Small intestine (tissue), 7 donors: ENCODE results near the gene RAVER2. TPM values are rescaled to one million over a fixed set of nuclear protein-coding genes. Genes with fewer than 3 reads are reported as not detected.

ENCODE experiments used
- DNase-seq, 2 donors: peaks; one replicate each; pipeline versions ENCODE4 v3.0.0 to v3.0.0-alpha.2; 2013
- FAIRE-seq: peaks from 2 replicates; lab custom pipeline; 2012; peaks lifted over from hg19 to GRCh38; lab: Jason Lieb, UNC
- H3K27ac ChIP-seq, 3 donors: one replicate each; pipeline ENCODE4 v1.5.1; 2013; ENCODE audit warnings: low read length in 2 of 3, mild to moderate bottlenecking in 2 of 3, control low read depth in 1 of 3, inconsistent platforms in 1 of 3, low read depth in 1 of 3, moderate library complexity in 1 of 3
- H3K27me3 ChIP-seq, 3 donors: one replicate each; pipeline ENCODE4 v1.6.1; 2013; ENCODE audit warnings: low read length in 3 of 3, inconsistent platforms in 1 of 3; ENCODE audit not compliant: control insufficient read depth in 3 of 3, insufficient read depth in 3 of 3
- H3K36me3 ChIP-seq, 3 donors: one replicate each; pipeline ENCODE4 v1.6.1; 2013; ENCODE audit warnings: low read length in 3 of 3, inconsistent platforms in 1 of 3, low read depth in 1 of 3, mild to moderate bottlenecking in 1 of 3, moderate library complexity in 1 of 3; ENCODE audit not compliant: control insufficient read depth in 3 of 3, insufficient read depth in 2 of 3
- H3K4me1 ChIP-seq, 3 donors: one replicate each; pipeline ENCODE4 v1.6.1; 2013; ENCODE audit warnings: low read length in 2 of 3, inconsistent platforms in 1 of 3, low read depth in 1 of 3, mild to moderate bottlenecking in 1 of 3, moderate library complexity in 1 of 3; ENCODE audit not compliant: control insufficient read depth in 3 of 3, insufficient read depth in 2 of 3
- H3K4me3 ChIP-seq, 3 donors: one replicate each; pipeline ENCODE4 v1.5.1; 2013; ENCODE audit warnings: low read length in 3 of 3, control low read depth in 1 of 3, inconsistent platforms in 1 of 3, low read depth in 1 of 3, mild to moderate bottlenecking in 1 of 3, moderate library complexity in 1 of 3
- H3K9me3 ChIP-seq, 2 donors: one replicate each; pipeline ENCODE4 v1.6.1; 2013; ENCODE audit warnings: low read depth in 1 of 2, low read length in 1 of 2; ENCODE audit not compliant: control insufficient read depth in 2 of 2, insufficient read depth in 1 of 2
- WGBS, 3 donors: extraction: QIAGEN DNeasy Blood & Tissue Kit; methylation state at CpG; one replicate each; pipeline ENCODE4 v1.1.7; 2013; 5-methylcytosine and 5-hydroxymethylcytosine counted together
- polyA plus RNA-seq, 4 donors: library from polyadenylated mRNA; stranded (reverse) in 3 of 4; unstranded in 1 of 4; fragments of 200-250 nt in 3 of 4; fragments of 120-200 nt in 1 of 4; gene quantifications; one replicate each; pipeline versions ENCODE4 v1.2.1 to v1.2.3, GENCODE V29; 2013
- donor health status: healthy with polysubstance abuse.
- donor health status: control.
- donor health status: control.
- donor health status: Bipolar disorder and iron deficiency.
- donor health status: healthy.

Gene RAVER2
- polyA plus RNA-seq, 4 donors: 15.3 to 45.4 (median 30.8) TPM

DNA sequence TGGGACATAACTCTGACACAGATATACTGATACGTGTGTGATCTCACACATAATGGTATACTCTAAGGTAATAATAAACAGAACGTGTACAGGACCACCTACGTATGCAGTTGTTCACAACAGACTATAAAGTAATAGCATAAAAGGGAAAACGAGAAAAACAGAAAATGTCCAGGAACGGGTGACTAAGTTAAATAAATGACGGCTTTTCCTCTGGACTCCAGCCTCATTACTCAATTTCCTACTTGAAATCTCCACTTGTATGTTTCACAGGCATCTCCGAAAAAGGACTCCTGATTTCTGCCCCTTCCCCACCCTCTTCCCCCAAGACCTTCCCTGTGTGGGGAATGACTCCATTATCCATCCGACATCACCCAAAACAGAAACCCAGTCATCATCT lies 126.4 kb downstream of the RAVER2 start:
- Histone ChIP-seq H3K36me3 (peaks cover 0 to 58% (median 24%) of the 10 kb centered on the region in 3 donors), H3K9me3 (no peaks in the 10 kb centered on the region), H3K27ac (no peak overlapping the region), H3K4me3 (no peak overlapping the region), H3K4me1 (no peaks in the 10 kb centered on the region), H3K27me3 (no peaks in the 10 kb centered on the region)
- WGBS, 3 donors: 95 to 97% (median 96%) methylated on average over 8 of the region's 8 CpGs
- FAIRE-seq (no peak), DNase-seq (no peak)

DNA sequence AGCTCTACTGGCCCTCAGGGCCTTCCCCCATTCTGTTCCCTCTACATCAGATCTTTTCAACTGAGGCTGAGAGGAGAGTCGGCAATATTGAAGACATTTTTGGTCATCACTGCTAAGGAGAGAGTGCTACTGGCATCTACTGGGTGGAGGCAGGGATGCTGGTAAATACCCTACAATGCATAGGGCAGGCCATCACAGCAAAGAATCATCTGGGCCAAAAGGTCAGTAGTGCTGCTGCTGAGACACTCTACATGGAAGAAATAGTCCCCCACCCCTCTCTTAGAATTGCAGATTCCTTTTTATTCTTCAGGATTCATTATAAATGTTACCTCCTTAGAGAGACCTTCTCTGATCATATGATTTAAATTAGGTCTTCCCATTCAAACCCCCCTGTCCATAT lies 127.2 kb downstream of the RAVER2 start:
- H3K36me3 ChIP-seq: peaks cover 0 to 58% (median 21%) of the 10 kb centered on the region in 3 donors
- no peaks in the 10 kb centered on the region for H3K4me1 ChIP-seq
- no peaks in the 10 kb centered on the region for H3K9me3 ChIP-seq
- no peak overlapping the region for H3K27ac ChIP-seq
- no peaks in the 10 kb centered on the region for H3K27me3 ChIP-seq
- FAIRE-seq: no peak
- H3K4me3 ChIP-seq: no peak overlapping the region
- no peak for DNase-seq
- 94 to 99% (median 97%) methylated on average over 1 of the region's 1 CpG for WGBS, 3 donors

DNA sequence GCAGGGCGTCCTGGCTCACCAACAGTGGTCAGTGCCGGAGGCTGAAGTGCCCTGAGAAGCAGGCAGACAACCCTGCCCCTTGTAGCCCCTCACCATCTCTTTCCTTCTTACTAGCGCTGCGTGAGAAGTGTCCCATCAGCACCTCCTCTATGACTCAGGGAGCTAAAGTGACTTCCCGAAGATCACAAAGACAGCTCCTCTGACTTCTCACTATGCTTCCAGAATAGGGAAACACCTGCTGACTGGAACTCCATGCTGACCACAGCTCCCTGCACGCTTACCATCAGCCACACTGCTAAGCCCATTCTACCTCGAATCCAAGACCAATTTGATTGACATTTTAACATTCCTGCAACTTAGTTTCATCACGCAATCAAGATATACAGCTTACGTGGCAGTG lies 128.7 kb downstream of the RAVER2 start:
- Histone ChIP-seq H3K9me3 (no peaks in the 10 kb centered on the region), H3K4me1 (no peaks in the 10 kb centered on the region), H3K4me3 (no peak overlapping the region), H3K27me3 (no peaks in the 10 kb centered on the region), H3K36me3 (peaks cover 3 to 51% (median 23%) of the 10 kb centered on the region in 3 donors), H3K27ac (no peak overlapping the region)
- FAIRE-seq: no peak
- no peak for DNase-seq
- 94 to 95% (median 95%) methylated on average over 9 of the region's 9 CpGs for WGBS, 3 donors

DNA sequence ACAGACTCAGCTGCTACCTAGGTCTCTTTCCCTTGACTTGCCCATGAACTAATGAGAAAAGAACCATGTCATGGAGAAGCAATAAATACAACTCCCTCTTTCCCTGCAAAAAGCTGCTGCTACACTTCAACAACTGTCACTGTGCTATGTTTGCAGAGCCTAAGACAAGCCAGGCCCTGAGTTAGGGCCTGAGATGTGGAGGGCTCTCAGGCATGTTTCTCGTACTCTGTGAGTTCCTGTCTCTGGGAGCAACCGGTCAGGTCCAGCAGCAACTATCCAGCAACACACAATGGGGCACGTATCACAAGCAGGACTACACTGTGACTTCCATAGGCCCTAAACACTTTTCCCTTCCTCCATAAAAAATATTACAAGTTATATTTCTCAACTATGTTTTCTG lies 129.8 kb downstream of the RAVER2 start:
- H3K4me3 ChIP-seq: no peak overlapping the region
- H3K9me3 ChIP-seq: no peaks in the 10 kb centered on the region
- FAIRE-seq (no peak), DNase-seq (no peak)
- H3K27me3 ChIP-seq: no peaks in the 10 kb centered on the region
- H3K4me1 ChIP-seq: no peaks in the 10 kb centered on the region
- H3K27ac ChIP-seq: no peak overlapping the region
- H3K36me3 ChIP-seq: peaks cover 3 to 47% (median 22%) of the 10 kb centered on the region in 3 donors
- 94 to 99% (median 96%) methylated on average over 3 of the region's 3 CpGs for WGBS, 3 donors

DNA sequence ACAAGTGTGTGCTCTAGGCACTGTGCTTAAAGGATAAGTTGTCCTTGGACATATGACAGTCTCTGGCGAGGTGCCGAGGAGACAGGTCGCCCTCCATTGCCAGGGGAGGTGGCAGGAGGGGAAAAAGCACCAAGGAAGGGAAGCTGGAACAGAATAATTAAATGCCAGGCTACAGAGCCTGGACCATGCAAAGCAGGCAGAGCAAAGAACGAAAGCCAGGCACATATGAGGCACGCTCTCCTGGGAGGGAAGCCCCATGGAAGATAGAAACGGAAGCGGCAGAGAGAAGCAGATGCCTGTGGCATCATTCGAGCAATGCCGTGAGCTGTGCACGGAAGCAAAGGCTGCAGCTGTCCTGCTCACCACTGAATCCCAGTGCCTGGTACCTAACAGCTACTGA lies 130.2 kb downstream of the RAVER2 start:
- FAIRE-seq: no peak
- Histone ChIP-seq H3K9me3 (no peaks in the 10 kb centered on the region), H3K27ac (no peak overlapping the region), H3K27me3 (no peaks in the 10 kb centered on the region), H3K36me3 (peaks cover 3 to 46% (median 22%) of the 10 kb centered on the region in 3 donors), H3K4me1 (no peaks in the 10 kb centered on the region), H3K4me3 (no peak overlapping the region)
- 91 to 95% (median 95%) methylated on average over 10 of the region's 10 CpGs for WGBS, 3 donors
- no peak for DNase-seq

DNA sequence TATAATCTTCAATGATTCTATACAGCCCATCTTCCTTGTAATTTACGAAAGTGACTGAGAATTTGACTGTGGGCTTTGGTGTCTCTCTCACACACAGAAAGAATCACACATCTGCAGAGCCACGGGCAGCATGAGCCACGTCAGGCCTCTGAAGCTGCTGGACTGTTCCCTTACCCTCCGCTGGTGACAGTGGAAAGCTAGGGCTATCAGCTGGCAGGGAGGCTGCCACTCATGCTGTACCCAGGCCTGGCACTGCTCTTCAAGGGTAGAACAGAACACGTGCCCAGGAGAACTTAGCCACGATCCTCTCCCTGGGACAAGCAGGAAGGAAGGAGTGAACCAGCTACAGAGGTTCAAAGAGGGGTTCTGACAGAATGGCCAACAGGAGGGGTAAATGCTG lies 130.7 kb downstream of the RAVER2 start:
- 81 to 94% (median 86%) methylated on average over 6 of the region's 6 CpGs for WGBS, 3 donors
- Histone ChIP-seq H3K9me3 (no peaks in the 10 kb centered on the region), H3K27me3 (no peaks in the 10 kb centered on the region), H3K4me1 (no peaks in the 10 kb centered on the region), H3K36me3 (peaks cover 3 to 44% (median 22%) of the 10 kb centered on the region in 3 donors), H3K4me3 (no peak overlapping the region), H3K27ac (no peak overlapping the region)
- no peak for FAIRE-seq
- no peak for DNase-seq

DNA sequence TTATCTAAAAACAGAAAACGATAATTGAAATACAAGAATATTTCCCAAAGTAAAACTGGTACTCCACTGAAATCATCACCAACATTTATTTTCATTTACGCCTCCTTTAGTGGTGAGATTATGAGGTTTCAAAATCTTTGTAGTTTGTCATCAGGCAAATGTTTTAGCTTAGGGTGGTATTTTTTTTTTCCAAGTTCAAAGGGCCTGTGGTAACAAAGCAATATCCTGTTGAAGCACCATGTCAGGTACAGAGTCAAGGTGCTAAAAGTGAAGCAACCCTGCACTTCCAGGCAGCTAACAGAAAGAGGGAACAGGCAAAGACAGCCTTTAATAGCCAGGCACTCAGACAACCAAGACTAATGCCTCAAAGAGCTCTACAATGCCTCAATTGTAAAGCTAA lies 132.3 kb downstream of the RAVER2 start:
- DNase-seq: peak; percentile 16 to 57
- Histone ChIP-seq H3K27me3 (no peaks in the 10 kb centered on the region), H3K9me3 (no peaks in the 10 kb centered on the region), H3K4me1 (no peaks in the 10 kb centered on the region), H3K36me3 (peaks cover 3 to 45% (median 18%) of the 10 kb centered on the region in 3 donors), H3K4me3 (no peak overlapping the region), H3K27ac (no peak overlapping the region)
- WGBS, 3 donors: 73 to 89% (median 82%) methylated on average over 2 of the region's 2 CpGs
- FAIRE-seq: no peak

DNA sequence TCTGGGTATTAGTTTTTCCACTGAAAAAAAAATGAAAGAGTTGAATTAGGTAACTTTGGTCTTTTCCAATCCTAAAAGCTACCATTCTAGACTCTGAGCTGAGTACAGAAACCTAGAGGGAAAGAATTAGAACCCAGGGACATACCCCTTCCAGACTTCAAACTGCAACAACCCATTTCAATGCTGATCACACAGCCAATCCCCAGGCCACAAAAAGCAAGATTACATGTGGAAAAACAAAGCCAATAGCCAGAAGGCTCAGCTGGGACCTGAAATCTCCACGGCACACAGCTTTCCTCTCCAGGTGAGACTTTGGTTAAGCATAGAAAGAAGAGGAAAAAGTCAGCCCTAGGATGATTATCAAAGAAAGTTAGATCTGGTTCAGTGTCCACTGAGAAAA lies 132.7 kb downstream of the RAVER2 start:
- FAIRE-seq (no peak), DNase-seq (no peak)
- Histone ChIP-seq H3K27me3 (no peaks in the 10 kb centered on the region), H3K27ac (no peak overlapping the region), H3K4me1 (no peaks in the 10 kb centered on the region), H3K36me3 (peaks cover 3 to 46% (median 18%) of the 10 kb centered on the region in 3 donors), H3K4me3 (no peak overlapping the region), H3K9me3 (no peaks in the 10 kb centered on the region)
- WGBS, 3 donors: 82 to 93% (median 92%) methylated on average over 1 of the region's 1 CpG

DNA sequence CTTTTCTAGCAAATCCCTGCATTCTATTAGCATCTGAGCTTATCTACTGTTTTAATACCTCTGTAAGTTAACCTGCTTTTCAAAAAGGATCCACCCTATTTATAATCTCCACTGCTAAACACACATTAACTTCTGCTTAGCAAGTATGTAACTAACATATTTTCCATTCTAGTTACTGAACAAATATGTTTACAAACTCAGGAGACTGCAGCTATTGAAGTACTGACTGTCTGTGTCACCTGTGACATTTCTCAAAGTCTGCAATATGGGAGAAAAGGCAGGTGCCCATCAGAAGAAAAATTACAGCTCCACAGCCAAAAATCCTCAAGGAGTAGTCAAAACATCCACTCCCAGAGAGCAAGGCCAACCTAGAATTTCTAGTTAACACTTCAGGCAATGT lies 133.2 kb downstream of the RAVER2 start:
- FAIRE-seq (no peak), DNase-seq (no peak)
- H3K27ac ChIP-seq: no peak overlapping the region
- H3K4me3 ChIP-seq: no peak overlapping the region
- H3K27me3 ChIP-seq: no peaks in the 10 kb centered on the region
- H3K36me3 ChIP-seq: peaks cover 3 to 47% (median 17%) of the 10 kb centered on the region in 3 donors
- no peaks in the 10 kb centered on the region for H3K4me1 ChIP-seq
- no peaks in the 10 kb centered on the region for H3K9me3 ChIP-seq
